HG03354 (cell line): ENCODE data around the gene MGST2.
"Not testable (repeated sequence)": the region's sequence is repeated elsewhere in the genome, so short reads cannot be mapped to it uniquely, and the experiment has no call there.

Experiments
- ATAC-seq: cut with Tn5 transposase; IDR thresholded peaks from one replicate; pipeline ENCODE4 v1.9.1; 2021; ENCODE audit warnings: mild to moderate bottlenecking; ENCODE audit not compliant: unreplicated experiment, poor library complexity, severe bottlenecking

Gene MGST2

DNA sequence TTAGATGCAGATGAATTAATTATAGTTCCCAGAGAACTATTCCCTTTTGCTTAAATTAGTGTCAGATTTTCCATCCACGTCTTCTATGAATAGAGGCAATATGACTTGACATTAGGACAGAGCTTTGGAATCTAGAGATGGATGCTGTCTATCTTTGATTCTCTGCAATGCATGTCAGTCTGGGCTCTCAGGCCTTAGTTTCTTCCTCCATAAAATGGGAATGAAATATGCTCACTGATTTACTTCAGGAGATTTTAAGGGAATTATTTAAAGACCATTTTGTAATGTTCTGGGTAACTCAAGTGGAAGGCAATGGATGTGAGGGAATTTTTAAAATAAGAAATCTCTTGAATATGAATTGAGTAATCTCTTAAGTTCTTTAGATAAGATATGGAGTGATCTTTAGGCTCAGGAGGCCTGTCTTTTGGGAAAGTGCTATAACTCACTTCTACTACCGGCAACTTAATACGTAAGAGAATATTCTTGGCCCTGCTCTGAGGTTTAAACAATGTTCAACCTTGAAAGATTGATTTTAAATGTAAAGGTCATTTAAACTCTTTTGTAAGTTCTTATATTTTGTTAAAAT is 29.0 kb downstream of the MGST2 start:
- no peak for ATAC-seq

DNA sequence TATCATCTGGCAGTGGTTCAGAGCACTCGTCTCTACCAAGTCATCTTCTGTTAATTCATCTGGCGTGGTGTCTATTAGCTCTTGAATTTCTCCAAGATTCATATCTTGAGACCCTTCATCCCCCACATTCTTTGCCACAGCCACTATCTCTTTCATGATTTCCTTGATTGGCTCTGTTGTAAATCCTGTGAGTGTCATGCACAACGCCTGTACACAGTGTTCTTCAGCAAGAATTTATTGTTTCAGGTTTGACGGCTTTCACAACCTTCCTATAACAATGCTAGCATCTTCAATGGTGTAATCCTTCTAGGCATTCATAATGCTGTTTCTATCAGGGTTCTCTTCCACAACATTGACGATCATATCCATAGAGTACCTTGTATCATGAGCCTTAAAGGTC is 30.9 kb downstream of the MGST2 start:
- ATAC-seq = no peak

DNA sequence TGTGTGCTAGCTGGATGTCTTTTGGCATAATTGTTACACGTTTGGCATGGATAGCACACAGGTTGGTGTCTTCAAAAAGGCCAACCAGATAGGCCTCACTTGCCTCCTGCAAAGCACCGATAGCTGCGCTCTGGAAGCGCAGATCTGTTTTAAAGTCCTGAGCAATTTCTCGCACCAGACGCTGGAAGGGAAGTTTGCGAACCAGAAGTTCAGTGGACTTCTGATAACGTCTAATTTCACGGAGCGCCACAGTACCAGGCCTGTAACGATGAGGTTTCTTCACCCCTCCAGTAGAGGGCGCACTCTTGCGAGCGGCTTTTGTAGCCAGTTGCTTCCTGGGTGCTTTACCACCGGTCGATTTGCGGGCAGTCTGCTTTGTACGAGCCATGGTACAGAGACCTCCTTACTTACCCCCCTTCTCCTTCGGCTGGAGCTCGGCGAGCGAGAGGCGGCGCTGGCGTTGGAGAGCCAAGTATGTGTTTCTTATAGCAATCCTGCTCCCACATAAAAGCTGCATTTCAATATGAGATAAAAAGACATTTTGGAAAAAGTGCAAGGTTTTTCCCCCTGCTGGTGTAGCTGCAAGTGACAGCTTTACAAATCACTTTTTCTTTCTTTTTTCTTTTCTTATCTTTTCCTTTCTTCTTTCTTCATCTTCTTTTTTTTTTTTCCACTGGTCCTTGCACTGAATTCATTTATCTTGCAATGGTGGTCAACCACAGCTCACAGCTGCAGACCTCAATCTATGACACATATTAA is 32.7 kb downstream of the MGST2 start:
- ATAC-seq = not testable (repeated sequence)

DNA sequence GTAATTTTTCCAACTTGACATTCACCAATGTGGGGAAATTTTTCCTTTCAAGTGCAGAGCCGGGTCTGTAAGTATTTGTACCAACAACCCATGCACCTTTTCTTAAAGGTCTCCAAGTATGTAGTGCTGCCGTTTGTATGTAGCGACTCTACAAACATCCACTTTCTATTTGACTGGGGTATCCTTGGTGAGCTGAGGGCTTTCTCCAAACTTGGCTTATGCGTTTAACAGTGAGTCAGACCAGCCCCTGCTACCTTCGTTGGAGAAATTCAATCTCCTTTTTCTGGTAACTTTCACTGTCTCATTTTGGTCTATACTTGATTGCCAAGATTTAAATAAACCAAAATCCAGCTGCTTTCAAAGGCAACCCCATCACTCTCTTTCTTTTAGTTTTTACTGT is 34.9 kb downstream of the MGST2 start:
- no peak for ATAC-seq

DNA sequence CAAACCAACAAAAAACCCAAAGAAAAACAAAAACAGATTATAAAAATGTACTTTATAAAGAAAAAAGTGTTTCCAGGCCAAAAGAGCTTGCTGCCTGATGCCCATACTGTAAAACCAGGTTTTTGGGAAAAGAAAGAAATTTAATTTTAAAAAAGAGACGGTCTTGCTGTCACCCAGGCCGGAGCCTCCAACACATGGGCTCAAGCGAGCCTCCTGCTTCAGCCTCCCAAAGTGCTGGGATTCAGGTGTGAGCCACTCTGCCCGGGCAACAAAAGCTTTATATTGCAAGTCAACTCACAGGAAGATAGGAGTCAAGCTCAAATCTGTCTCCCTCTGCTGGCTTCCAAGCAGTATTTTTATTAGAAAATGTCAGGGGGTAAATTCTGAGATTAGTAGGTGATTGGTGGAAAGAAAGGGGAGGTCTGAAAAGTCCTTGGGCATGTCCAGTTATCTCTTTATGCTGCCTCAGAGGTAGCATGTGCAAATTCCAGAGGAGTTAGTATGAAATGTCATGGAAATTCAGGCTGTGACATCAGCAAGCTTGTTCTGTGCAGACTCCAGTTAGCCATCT is 39.4 kb downstream of the MGST2 start:
- ATAC-seq = no peak

DNA sequence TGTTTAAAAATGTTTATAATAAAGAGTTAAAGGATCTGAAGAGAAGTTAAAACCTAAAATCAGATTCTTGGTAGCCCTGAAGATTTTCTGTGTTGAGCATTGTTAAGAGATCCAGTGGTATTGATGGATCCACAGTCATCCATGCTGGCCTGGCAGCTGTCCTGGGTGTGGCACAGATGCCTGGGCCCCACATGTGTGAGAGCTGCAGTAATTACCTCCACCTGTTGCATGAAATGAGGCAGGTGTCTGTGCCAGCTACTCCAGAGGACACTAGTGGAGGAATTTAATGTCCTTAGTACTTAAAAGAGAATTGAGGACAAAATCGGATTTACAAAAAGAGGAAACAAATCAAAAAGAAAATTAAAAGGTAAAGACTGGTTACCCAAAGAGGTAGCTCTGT is 44.0 kb downstream of the MGST2 start:
- ATAC-seq = no peak

DNA sequence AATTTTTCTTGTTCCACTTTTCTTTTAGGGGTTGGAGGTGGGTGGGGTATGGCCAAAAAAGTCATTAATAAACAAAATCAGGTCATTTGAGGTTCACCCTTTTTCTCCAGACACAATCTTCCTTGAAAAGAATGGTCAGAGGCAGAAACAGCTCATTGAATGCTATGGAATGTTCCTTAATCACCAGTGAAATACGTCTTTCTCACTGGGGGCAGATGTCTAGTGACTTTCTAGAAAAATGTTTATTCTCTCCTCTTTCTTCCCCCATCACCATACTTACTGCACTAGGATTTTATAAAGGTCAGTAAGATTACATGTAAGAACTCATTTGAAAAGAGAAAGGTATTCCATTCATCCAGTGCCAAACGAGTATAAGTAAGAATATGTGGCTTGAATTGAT is 44.5 kb downstream of the MGST2 start:
- no peak for ATAC-seq

DNA sequence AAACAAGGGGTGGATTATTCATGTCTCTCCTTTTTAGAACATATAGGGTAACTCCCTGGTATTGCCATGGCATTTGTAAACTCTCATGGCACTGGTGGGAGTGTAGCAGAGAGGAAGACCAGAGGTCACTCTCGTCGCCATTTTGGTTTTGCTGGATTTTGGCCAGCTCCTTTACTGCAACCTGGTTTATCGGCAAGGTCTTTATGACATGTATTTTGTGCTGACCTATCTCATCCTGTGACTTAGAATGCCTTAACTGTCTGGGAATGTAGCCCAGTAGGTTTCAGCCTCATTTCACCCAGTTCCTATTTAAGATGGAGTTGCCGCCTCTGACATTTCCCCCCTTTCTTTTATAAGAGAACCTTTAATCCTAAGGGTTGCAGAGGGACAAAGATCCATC is 45.8 kb downstream of the MGST2 start:
- ATAC-seq = no peak

DNA sequence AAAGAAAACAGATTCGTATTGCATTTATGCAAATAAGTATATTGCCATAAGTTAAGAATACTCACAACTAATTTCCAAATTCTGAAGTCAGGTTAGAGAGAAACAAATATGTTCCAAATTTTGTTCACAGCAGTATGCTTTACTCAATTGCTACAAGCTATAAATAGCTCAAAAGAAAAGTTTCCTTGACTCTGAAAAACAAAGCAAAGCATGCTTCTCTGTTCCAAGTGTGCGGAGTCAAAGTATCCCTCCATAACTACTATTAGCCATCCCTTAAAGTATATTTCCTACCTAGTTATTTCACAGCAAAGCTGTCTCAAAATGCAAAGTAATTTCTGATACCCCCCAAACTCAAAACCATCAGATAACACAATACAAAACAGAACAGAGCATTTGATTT is 47.3 kb downstream of the MGST2 start:
- no peak for ATAC-seq

DNA sequence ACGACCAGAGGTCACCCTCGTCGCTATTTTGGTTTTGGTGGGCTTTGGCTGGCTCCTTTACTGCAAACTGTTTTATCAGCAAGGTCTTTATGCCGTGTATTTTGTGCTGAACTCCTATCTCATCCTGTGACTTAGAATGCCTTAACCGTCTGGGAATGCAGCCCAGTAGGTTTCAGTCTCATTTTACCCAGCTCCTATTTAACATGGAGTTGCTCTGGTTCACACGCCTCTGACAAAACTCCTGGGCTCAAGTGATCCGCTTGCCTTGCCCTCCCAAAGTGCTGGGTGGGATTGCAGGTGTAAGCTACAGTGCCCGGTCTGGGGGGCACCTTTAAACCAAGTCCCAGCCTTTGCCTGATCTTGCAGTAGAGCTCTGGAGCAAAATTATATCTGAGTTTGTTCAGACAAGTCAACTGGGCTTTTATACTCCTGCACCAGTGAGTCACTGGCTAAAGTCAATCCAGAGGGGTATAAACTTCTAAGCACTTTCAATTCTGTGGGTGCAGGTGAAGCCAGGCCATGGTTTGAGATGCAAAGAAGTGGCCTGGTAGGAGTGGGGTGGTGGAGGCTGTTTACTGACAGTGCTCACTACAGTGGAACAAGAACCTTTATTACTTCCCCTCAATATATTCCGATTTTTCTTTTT is 50.2 kb downstream of the MGST2 start:
- ATAC-seq = no peak

DNA sequence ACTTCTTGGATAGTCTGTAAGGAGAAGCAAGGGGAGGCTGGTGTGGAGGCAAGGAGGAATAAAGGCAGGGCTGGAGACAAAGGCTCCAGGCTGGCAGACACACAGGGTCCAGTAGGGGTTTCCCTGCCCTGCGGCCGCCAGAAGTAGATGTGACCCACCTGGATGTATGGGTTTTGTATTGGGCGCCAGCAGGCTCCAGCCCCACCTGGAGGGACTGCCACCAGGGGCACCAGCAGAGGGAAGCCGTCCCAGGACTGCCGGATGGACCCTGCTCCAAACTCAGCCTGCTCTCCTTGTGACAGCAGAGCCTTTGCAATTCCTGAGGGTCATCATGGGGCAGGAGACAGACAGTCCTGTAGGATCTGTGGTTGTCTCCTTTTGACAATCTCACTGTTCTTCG is 52.7 kb downstream of the MGST2 start:
- no peak for ATAC-seq

DNA sequence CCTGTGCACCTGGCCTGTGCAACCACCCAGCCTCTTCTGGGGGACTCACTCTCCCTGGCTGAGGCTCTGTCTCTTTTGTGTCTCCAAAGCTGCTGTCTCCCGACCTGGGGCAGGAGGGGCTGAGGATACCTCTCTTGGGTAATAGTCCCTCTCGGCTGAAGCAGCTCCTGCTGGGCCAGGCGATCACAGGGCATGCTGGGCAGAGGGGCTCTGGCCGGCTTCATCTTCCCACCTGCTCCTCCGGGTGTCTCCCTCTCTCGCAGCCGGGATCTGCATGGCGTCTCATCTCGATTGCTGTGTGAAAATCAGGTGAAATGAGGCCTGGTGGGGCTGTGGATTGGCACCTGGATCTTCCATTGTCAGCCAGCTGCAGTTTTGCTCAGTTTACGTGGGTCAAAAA is 53.2 kb downstream of the MGST2 start:
- ATAC-seq = no peak

DNA sequence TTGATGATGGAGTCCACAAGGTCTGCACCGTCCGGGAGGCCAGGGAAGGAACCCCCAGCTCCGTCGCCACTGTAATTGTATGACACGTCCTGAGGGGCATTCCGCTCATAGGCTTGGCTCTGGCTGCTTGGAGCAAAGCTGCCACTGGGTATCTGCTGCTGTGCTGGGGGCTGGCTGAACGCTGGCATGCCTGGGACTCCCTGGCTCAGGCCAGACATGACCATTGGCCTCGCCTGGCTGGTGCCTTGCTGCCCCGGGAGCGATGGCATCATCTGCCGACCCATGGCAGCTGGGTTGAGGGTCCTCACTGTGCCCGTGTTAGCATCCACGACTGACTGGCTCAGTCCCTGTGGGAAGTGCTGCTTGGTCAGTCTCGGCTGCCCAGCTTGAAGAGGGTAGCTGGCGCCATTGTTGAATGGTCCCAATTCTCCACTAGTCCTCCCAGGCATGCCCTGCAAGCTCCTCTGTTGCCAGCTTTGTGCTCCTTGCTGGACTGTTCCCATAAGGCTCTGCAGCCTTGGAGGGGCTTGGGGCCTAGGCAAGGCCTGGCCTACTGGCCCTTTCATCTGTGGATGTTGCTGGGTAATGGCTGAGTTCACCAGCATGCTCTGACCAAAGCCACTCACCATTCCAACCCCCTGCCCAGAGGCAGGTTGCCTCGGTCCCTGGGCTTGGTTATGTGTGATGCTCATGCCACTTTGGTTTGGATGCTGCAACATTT is 53.9 kb downstream of the MGST2 start:
- ATAC-seq = no peak

DNA sequence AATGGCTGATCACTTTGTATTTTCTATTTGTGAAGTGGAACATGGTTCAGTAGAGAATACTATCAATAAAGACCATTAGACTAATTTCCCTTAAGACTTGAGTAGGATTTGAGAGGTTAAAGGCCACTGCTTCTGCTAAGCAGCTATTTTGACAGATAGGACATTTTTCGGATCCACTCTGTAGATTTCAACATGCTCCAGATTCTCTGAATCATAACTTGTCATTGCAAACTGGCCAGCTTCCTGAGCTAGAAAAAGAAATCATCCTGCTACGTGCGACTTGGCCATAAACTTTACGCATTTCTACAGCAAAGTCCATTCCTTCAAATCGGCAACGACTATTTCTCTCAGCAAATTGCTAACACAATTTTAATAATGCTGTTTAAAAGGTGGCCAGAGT is 55.2 kb downstream of the MGST2 start:
- no peak for ATAC-seq

DNA sequence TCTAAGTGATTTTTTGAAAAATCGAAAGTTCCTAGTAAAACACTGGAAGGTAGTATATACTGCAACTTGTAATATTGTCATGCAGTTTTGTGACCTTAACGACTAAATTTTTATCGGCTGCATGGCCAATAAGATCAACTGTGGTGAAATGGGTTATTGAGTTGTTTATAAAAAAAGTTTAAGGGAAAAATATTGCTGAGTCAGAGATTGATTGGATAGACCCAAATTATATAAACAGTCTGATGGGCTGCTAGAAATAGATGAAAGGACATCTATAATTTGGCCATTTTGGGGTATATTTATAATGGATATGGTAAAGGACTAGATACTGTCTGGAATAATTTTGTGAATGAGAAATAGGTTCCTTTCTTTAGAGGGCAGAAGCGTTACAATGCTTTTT is 56.2 kb downstream of the MGST2 start:
- ATAC-seq = no peak

DNA sequence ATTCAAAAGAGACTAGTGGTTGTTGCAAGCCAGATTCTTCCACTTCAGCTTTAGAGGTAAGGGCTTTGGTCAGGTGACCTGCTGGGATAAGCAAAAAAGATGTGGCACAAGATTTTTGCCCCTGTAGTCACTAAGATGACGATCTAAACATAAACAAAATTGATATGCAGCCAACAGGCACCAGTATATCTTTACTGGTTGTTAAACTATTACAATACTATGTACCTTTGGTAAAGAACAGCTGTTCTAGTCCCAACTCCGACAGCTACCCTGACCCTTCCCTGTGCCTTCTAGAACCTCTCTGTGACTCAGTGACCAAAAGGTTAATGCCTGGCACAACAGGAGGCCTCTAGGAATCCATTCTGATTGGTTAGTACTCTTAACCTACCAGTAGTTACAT is 59.6 kb downstream of the MGST2 start:
- ATAC-seq = no peak

DNA sequence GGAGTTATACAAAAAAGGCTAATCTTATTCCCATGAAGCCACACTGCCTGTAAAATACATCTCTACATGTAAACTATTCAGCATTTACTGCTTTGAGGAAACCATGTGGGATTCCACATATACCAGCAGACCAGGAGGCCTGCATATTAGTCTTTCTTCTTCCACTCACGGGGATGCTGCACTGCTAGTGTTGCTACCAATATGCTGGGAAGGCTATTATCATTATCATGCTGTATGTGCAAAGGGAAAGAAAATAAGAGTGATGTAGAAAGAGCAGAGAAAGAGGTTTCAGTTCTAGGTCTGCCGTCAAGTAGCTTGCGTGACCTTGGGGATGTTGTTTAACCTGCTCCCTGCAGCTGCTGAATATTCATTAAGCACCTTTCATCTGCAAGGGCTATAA is 61.0 kb downstream of the MGST2 start:
- no peak for ATAC-seq

DNA sequence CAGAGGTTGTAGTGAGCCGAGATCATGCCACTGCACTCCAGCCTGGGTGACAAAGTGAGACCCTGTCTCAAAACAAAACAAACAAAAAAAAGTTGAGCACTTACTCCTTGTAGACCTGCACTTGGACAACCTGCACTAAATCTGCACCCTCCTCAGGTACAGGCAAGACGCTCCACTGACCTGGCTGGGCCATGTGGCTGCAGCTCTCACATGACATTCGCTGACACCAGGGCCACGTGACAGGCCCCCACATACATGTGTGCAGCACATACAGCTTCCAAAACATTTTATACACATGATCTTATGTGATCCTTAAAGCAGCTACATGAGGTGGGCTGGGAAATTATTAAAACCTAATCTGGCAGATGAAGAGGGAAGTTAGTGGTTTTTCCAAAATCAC is 62.5 kb downstream of the MGST2 start:
- ATAC-seq = no peak

DNA sequence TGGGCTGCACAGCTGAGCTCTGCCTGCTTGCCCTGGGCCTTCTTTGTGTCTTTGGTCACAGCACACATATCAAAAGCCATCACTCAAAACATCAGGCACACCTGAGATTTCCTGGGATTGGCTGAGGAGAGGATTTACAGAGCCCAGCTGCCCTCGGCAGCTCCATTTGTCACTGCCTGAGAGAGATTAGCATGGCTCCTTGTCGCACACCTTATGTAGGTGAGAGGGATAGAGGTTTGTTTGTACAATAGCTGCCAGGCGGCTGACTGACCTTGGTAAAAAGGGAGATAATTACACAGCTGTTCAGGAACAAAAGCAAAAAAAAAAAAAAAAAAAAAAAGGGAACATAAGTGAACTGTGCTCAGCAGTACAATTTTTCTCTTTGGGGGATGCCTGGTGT is 63.2 kb downstream of the MGST2 start:
- no peak for ATAC-seq

DNA sequence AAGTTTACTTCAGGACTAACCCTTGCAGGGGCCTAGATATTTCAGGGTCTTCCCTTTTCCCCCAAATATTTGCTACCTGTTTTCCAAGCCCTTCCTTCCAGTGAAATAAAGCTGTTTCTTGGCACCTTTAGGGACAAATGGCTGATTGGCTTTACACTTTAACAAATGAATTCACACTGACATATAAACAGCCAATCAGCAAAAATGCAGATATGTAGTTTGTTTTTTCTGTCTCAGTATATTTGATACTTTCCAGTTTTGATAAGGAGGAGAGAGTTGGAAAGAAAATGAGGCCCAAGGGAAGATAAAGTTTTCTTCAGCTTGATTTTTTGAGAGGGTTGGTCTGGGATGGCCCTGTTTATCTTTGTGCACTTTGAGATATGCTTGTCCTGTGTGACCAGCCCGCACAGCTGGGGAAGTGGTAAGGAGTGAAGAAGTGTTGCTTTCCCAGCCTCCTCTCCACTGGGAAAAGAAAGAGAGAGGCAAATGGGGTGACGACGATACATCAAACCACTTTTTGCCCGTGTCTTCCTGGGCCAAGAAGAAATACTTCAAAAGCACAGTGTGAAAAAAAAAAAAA is 67.5 kb downstream of the MGST2 start:
- ATAC-seq = no peak
